GM12878 (cell line): Measurements from ENCODE around the gene PSMC3IP. TPM values are rescaled to one million over a fixed set of nuclear protein-coding genes. Genes with fewer than 3 reads are reported as not detected.

Experiments
- ATAC-seq: fragments of 200-7000 bp; cut with Tn5 transposase; 3 replicates; pipeline ENCODE4 v1.9.1; 2020; ENCODE audit warnings: mild to moderate bottlenecking, moderate library complexity
- BruUV-seq: library from RNA; stranded (reverse); fragments of 400-500 nt; replicated peaks from 2 replicates; lab custom pipeline; 2021; lab: Mats Ljungman, UMichigan
- CTCF ChIA-PET: fragments of 300-600 bp; sonication (Branson Sonifier 250); formaldehyde crosslinking; extraction: SDS; loops from one replicate; lab custom pipeline; 2021; ENCODE audit warnings: inconsistent platforms; lab: Yijun Ruan, JAX
- POLR2A ChIA-PET: fragments of 350-600 bp; formaldehyde crosslinking; extraction: SDS; loops from one replicate; lab custom pipeline; 2021; ENCODE audit warnings: inconsistent platforms; lab: Charles Lee
- RAD21 ChIA-PET: fragments of 300-600 bp; sonication (Branson Sonifier 250); formaldehyde crosslinking; loops from one replicate; lab custom pipeline; 2023; ENCODE audit warnings: antibody characterized with exemption; ENCODE audit not compliant: unreplicated experiment; lab: Charles Lee
- SMC1A ChIA-PET: fragments of 300-600 bp; sonication (Branson Sonifier 250); formaldehyde crosslinking; loops from one replicate; lab custom pipeline; 2023; ENCODE audit not compliant: unreplicated experiment, uncharacterized antibody; lab: Charles Lee
- DNase-seq: peaks from one replicate; pipeline ENCODE4 v3.0.0-alpha.2; 2011; ENCODE audit warnings: low read depth, low spot score
- FAIRE-seq: peaks from 3 replicates; lab custom pipeline; 2011; peaks lifted over from hg19 to GRCh38; lab: Jason Lieb, UNC
- H2AFZ ChIP-seq: 2 replicates; pipeline ENCODE4 v1.6.0; 2011; ENCODE audit warnings: low read depth, low read length, control low read depth; ENCODE audit not compliant: control insufficient read depth
- H3K27ac ChIP-seq: 2 replicates; pipeline ENCODE4 v1.5.1; 2011; ENCODE audit warnings: control low read depth; ENCODE audit not compliant: control insufficient read depth, insufficient read depth
- H3K27me3 ChIP-seq, 2 experiments: replicated peaks in 1 of 2; 2 replicates each; pipeline versions ENCODE4 v1.6.0 to v1.6.1; 2011; ENCODE audit warnings: low read length in 1 of 2; ENCODE audit not compliant: control insufficient read depth in 2 of 2, insufficient read depth in 2 of 2
- H3K36me3 ChIP-seq, 2 experiments: 2 replicates each; pipeline ENCODE4 v1.5.1; 2011; ENCODE audit warnings: low read length in 1 of 2; ENCODE audit not compliant: control insufficient read depth in 2 of 2, insufficient read depth in 2 of 2
- H3K4me1 ChIP-seq: 2 replicates; pipeline ENCODE4 v1.6.1; 2011; ENCODE audit warnings: mild to moderate bottlenecking, low read length, moderate library complexity, mixed read lengths; ENCODE audit not compliant: control insufficient read depth, insufficient read depth
- H3K4me2 ChIP-seq: 2 replicates; pipeline ENCODE4 v1.6.0; 2011; ENCODE audit warnings: control low read depth; ENCODE audit not compliant: control insufficient read depth, insufficient read depth
- H3K4me3 ChIP-seq: fragments of 200-600 bp; sonication (generic); 2 replicates; pipeline ENCODE4 v1.5.1; 2016
- H3K79me2 ChIP-seq: 2 replicates; pipeline ENCODE4 v1.6.0; 2011; ENCODE audit warnings: low read length; ENCODE audit not compliant: control insufficient read depth, insufficient read depth
- H3K9ac ChIP-seq: 2 replicates; pipeline ENCODE4 v1.8.0; 2011; ENCODE audit warnings: low read length, control low read depth, mixed read lengths; ENCODE audit not compliant: control insufficient read depth, insufficient read depth
- H3K9me3 ChIP-seq: replicated peaks from 3 replicates; pipeline ENCODE4 v1.5.1; 2011; ENCODE audit warnings: mild to moderate bottlenecking, low read length; ENCODE audit not compliant: control insufficient read depth, insufficient read depth
- H4K20me1 ChIP-seq: 2 replicates; pipeline ENCODE4 v1.6.0; 2011; ENCODE audit not compliant: control insufficient read depth, insufficient read depth
- CTCF ChIP-seq, 3 experiments: IDR thresholded peaks in 2 of 3; conservative IDR thresholded peaks in 1 of 3; 2 replicates each; pipeline ENCODE4 v1.5.1; 2011; ENCODE audit warnings: low read depth in 3 of 3, low read length in 3 of 3, mild to moderate bottlenecking in 3 of 3, control low read depth in 2 of 3, moderate library complexity in 2 of 3, inconsistent platforms in 1 of 3, mixed read lengths in 1 of 3; ENCODE audit not compliant: control insufficient read depth in 2 of 3, insufficient read depth in 1 of 3; ENCODE audit errors: extremely low read depth in 1 of 3
- RAD51 ChIP-seq: fragments of 450-650 bp; IDR thresholded peaks from 2 replicates; pipeline ENCODE4 v1.6.1; 2016; ENCODE audit warnings: moderate library complexity, mild to moderate bottlenecking, inconsistent platforms
- WGBS: methylation state at CpG from one replicate; pipeline ENCODE4 v1.1.6; 2016; ENCODE audit warnings: low lambda C conversion rate; ENCODE audit not compliant: insufficient replicate concordance, insufficient coverage; ENCODE audit errors: missing lambda C conversion rate; 5-methylcytosine and 5-hydroxymethylcytosine counted together
- in situ Hi-C: fragments of 300-500 bp; cut with MboI; formaldehyde crosslinking; loops from 9 replicates; pipeline ENCODE4 v1.14.3; 2018; ENCODE audit warnings: mixed read lengths
- intact Hi-C: fragments of 100-400 bp; cut with micrococcal nuclease; formaldehyde crosslinking; loops from one replicate; pipeline ENCODE4 v1.14.2; 2022; ENCODE audit not compliant: unreplicated experiment
- polyA plus RNA-seq, 11 experiments: library from polyadenylated mRNA; depleted of rRNA in 4 of 11; unstranded in 6 of 11; stranded (reverse) in 5 of 11; fragments of >200 nt; fragmentation: Nextera tagmentation in 4 of 11; fragmentation: Illumina TruSeq in 1 of 11; extraction: Ambion mirVana in 4 of 11; extraction: Trizol in 1 of 11; gene quantifications; 1 replicate in 1 of 11; 2 replicates in 10 of 11; pipeline versions ENCODE4 v1.2.1 to v1.2.3, GENCODE V29; 2011 to 2016; ENCODE audit warnings: inconsistent platforms in 2 of 11, missing spikeins in 2 of 11, low read depth in 1 of 11
- total RNA-seq, 4 experiments: library from RNA; depleted of rRNA in 3 of 4; stranded (reverse); fragments of >200 nt in 3 of 4; fragmentation: Illumina TruSeq in 1 of 4; extraction: Trizol in 1 of 4; gene quantifications; 2 replicates each; pipeline versions ENCODE4 v1.2.1 to v1.2.3, GENCODE V29; 2013 to 2021
- TF ChIP-seq, protein P1 (sequence below): fragments of 450-650 bp; formaldehyde crosslinking; IDR thresholded peaks from 2 replicates; pipeline ENCODE4 v1.5.0; 2022; ENCODE audit warnings: mild to moderate bottlenecking, missing genetic modification characterization

The PSMC3IP gene
- total and polyA plus RNA-seq, 10 of the 15 experiments (the other 5 are each of a cell fraction or from before 2014, with no cell fraction given), result 6.8 to 34.5 (median 17.7) TPM

DNA sequence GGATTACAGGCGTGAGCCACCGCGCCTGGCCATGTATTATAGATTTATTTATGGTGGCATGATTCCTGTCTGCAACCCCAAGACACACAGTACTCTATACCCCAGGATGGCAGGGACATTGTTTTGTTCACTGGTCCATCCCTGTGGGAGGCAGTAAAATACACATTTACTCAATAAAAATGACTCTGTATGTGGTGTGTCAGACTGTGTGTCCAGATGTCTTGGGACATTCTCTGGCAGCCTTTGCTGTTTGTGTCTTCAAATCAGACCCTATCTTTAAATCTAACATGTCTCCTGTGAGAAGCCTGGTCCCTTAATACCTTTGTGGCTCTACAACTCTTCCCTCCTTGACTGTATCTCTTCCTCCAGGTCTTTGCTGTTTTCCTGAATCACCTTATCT lies 17.3 kb downstream of the PSMC3IP start (continued):
- TF ChIP-seq, protein P1, sequence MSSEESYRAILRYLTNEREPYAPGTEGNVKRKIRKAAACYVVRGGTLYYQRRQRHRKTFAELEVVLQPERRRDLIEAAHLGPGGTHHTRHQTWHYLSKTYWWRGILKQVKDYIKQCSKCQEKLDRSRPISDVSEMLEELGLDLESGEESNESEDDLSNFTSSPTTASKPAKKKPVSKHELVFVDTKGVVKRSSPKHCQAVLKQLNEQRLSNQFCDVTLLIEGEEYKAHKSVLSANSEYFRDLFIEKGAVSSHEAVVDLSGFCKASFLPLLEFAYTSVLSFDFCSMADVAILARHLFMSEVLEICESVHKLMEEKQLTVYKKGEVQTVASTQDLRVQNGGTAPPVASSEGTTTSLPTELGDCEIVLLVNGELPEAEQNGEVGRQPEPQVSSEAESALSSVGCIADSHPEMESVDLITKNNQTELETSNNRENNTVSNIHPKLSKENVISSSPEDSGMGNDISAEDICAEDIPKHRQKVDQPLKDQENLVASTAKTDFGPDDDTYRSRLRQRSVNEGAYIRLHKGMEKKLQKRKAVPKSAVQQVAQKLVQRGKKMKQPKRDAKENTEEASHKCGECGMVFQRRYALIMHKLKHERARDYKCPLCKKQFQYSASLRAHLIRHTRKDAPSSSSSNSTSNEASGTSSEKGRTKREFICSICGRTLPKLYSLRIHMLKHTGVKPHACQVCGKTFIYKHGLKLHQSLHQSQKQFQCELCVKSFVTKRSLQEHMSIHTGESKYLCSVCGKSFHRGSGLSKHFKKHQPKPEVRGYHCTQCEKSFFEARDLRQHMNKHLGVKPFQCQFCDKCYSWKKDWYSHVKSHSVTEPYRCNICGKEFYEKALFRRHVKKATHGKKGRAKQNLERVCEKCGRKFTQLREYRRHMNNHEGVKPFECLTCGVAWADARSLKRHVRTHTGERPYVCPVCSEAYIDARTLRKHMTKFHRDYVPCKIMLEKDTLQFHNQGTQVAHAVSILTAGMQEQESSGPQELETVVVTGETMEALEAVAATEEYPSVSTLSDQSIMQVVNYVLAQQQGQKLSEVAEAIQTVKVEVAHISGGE, result no peak
- TF ChIP-seq RAD51 (no peak), CTCF (IDR thresholded peaks at IDR 0.05 in 2 of 3, conservative IDR thresholded peaks at IDR 0.05 in 1 of 3; ENCODE audit: control insufficient read depth in 2 of 3, extremely low read depth in 1 of 3, insufficient read depth in 1 of 3, low read depth in 3 of 3, low read length in 3 of 3) (no peak)

DNA sequence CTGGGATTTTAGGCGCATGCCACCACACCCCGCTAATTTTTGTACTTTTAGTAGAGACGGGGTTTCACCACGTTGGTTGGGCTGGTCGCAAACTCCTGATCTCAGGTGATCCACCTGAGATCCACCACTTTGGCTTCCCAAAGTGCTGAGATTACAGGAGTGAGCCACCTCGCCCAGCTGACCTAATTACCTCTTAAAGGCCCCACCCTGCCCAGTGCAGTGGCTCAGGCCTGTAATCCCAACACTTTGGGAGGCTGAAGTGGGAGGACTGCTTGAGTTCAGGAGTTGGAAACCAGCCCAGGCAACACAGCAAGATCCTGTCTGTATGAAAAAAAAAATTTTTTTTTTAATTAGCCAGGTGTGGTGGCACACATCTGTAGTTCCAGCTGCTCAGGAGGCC lies 18.5 kb downstream of the PSMC3IP start:
- no peaks in the 10 kb centered on the region for H3K27me3 ChIP-seq
- POLR2A ChIA-PET, result interaction anchor here (0.6 to 1.4 kb wide), 3 partner anchors 47 to 426 kb away, joined by 3 to 6 read pairs (median 4); partner anchors contain the start of gene PLEKHH3
- H4K20me1 ChIP-seq, result no peaks in the 10 kb centered on the region
- H3K9me3 ChIP-seq, result no peaks in the 10 kb centered on the region
- intact Hi-C loops, result no loop called here
- no peak overlapping the region for H3K27ac ChIP-seq
- no peak overlapping the region; the same call in 1 of the 2 replicates for H3K9ac ChIP-seq
- no peak for TF ChIP-seq RAD51
- TF ChIP-seq, all 136 proteins: peak for 0
- ATAC-seq, result no peak
- no peak for DNase-seq
- H3K4me3 ChIP-seq, result no peak overlapping the region
- H3K4me1 ChIP-seq, result peaks cover 16% of the 10 kb centered on the region
- H3K79me2 ChIP-seq, result peaks cover 41% of the 10 kb centered on the region
- ChIA-PET SMC1A (no interaction called here), RAD21 (interaction anchor here (0.8 kb wide), 1 partner anchor 50 kb away, joined by 4 read pairs; the partner anchor contains the start of genes RETREG3 and TUBG1), CTCF (interaction anchor here (1.0 to 1.5 kb wide), 2 partner anchors 11 kb away, joined by 3 to 6 read pairs; no protein-coding TSS in a partner anchor)
- no TSS peak for BruUV-seq
- H2AFZ ChIP-seq, result no peak overlapping the region
- peaks cover 0 to 5% of the 10 kb centered on the region in 2 experiments; a peak in 1 of 4 replicates for H3K36me3 ChIP-seq
- in situ Hi-C loops, result no loop called here
- H3K4me2 ChIP-seq, result no peak overlapping the region
- WGBS, result 95% methylated on average over 6 of the region's 6 CpGs
- no peak for FAIRE-seq
